GM12864 (cell line): ENCODE results near the gene TMEM95.
"Not testable (repeated sequence)": the region's sequence is repeated elsewhere in the genome, so short reads cannot be mapped to it uniquely, and the experiment has no call there.

Experiments
- DNase-seq: peaks from one replicate; pipeline ENCODE4 v3.0.0-alpha.2; 2011; ENCODE audit warnings: low read depth
- H3K4me3 ChIP-seq: 2 replicates; pipeline ENCODE4 v1.5.1; 2011; ENCODE audit warnings: mild to moderate bottlenecking, low read depth, low read length, control low read depth
- CTCF ChIP-seq: IDR thresholded peaks from 2 replicates; pipeline ENCODE4 v1.5.1; 2011; ENCODE audit warnings: low read depth, mild to moderate bottlenecking, moderate library complexity, low read length, control low read depth, inconsistent platforms; ENCODE audit errors: missing control alignments

The TMEM95 gene

GRCh38 chr17:7354262-7354843, 603 bp upstream of the TMEM95 start:
- DNase-seq = no peak
- no peak overlapping the region for H3K4me3 ChIP-seq
- no peak for TF ChIP-seq CTCF

- no peak for DNase-seq
- no peak for TF ChIP-seq CTCF
- no peak overlapping the region for H3K4me3 ChIP-seq
Measured at GRCh38 chr17:7355573-7355972, 617 bp downstream of the TMEM95 start.

GRCh38 chr17:7356072-7356549, 1.2 kb downstream of the TMEM95 start:
- H3K4me3 ChIP-seq = no peak overlapping the region
- TF ChIP-seq CTCF = peak; percentile 95
- DNase-seq = peak; percentile 47

GRCh38 chr17:7356756-7357155, 1.8 kb downstream of the TMEM95 start:
- no peak for TF ChIP-seq CTCF
- no peak for DNase-seq
- H3K4me3 ChIP-seq = no peak overlapping the region

- no peak overlapping the region for H3K4me3 ChIP-seq
- no peak for DNase-seq
- TF ChIP-seq CTCF = no peak
Measured at GRCh38 chr17:7357381-7357780, 2.4 kb downstream of the TMEM95 start.

- TF ChIP-seq CTCF = no peak
- DNase-seq = no peak
Measured at GRCh38 chr17:7361906-7362305, 7.0 kb downstream of the TMEM95 start.

GRCh38 chr17:7363311-7363710, 8.4 kb downstream of the TMEM95 start:
- no peak overlapping the region for H3K4me3 ChIP-seq
- TF ChIP-seq CTCF = no peak
- no peak for DNase-seq

More at GRCh38 chr17:7361906-7362305, 7.0 kb downstream of the TMEM95 start:
- H3K4me3 ChIP-seq = no peak overlapping the region

GRCh38 chr17:7365963-7366362, 11.0 kb downstream of the TMEM95 start:
- H3K4me3 ChIP-seq, DNase-seq: not testable (repeated sequence)
